GM13977 (cell line): ENCODE results near the gene NME2.

ENCODE experiments used
- DNase-seq: peaks from one replicate; pipeline ENCODE4 v3.0.0; 2012; ENCODE audit warnings: low spot score
- CTCF ChIP-seq: IDR thresholded peaks from 2 replicates; pipeline ENCODE4 v1.5.1; 2012; ENCODE audit warnings: mild to moderate bottlenecking, control low read depth; ENCODE audit not compliant: insufficient read depth; ENCODE audit errors: extremely low read depth, missing control alignments
- in situ Hi-C: fragments of 300-500 bp; cut with MboI; formaldehyde crosslinking; loops from one replicate; pipeline ENCODE4 v1.12.0; 2022; ENCODE audit warnings: low sequenced_read_pairs, low pct_unique_long_range_greater_than_20kb, mixed read lengths, inconsistent platforms; ENCODE audit not compliant: unreplicated experiment

Gene NME2

GRCh38 chr17:51166198-51166986, at the start of gene NME2:
Gene NME2, plus strand, starts transcription at chr17:51166411. Its CDS starts 420 bp downstream, at chr17:51166831.
- in situ Hi-C loops, result no loop called here
- peak; percentile 96 for DNase-seq
- no peak for TF ChIP-seq CTCF

- in situ Hi-C loops, result no loop called here
- no peak for TF ChIP-seq CTCF
- DNase-seq, result no peak
These were observed 47.6 kb upstream of the NME2 start for GRCh38 chr17:51118330-51119195.

- in situ Hi-C loops, result no loop called here
- DNase-seq, result peak; percentile 62
- no peak for TF ChIP-seq CTCF
These were observed 46.5 kb upstream of the NME2 start for GRCh38 chr17:51119415-51120356.

- in situ Hi-C loops, result no loop called here
- DNase-seq, result peak; percentile 74
- TF ChIP-seq CTCF, result peak; percentile 24
These were observed 45.9 kb upstream of the NME2 start for GRCh38 chr17:51120357-51120738.

- peak; percentile 99 for DNase-seq
- in situ Hi-C loops, result no loop called here
- TF ChIP-seq CTCF, result no peak
These were observed 45.2 kb upstream of the NME2 start, which contains the start of gene SPAG9 for GRCh38 chr17:51120739-51121619. Gene SPAG9, minus strand, starts transcription at chr17:51120868. Its CDS starts 212 bp downstream, at chr17:51120656.
